DND-41 (cell line): ENCODE measurements around the gene TFCP2L1.

Source experiments
- ATAC-seq: fragments of 200-7000 bp; cut with Tn5 transposase; 3 replicates; pipeline ENCODE4 v1.9.1; 2021; ENCODE audit warnings: low read depth; ENCODE audit not compliant: insufficient read depth
- DNase-seq: peaks from one replicate; pipeline ENCODE4 v3.0.0-alpha.2; 2020
- H2AFZ ChIP-seq: 2 replicates; pipeline ENCODE4 v1.6.0; 2012; ENCODE audit warnings: low read depth, low read length
- H3K27ac ChIP-seq: 2 replicates; pipeline ENCODE4 v1.5.1; 2012; ENCODE audit warnings: low read length, inconsistent platforms
- H3K27me3 ChIP-seq: fragments of 200-600 bp; sonication (generic); 2 replicates; pipeline ENCODE4 v1.6.0; 2012; ENCODE audit warnings: low read length, mild to moderate bottlenecking, inconsistent platforms; ENCODE audit not compliant: insufficient read depth, poor library complexity
- H3K36me3 ChIP-seq: 2 replicates; pipeline ENCODE4 v1.5.1; 2012; ENCODE audit warnings: low read length, inconsistent platforms; ENCODE audit not compliant: insufficient read depth
- H3K4me1 ChIP-seq: 2 replicates; pipeline ENCODE4 v1.5.1; 2012; ENCODE audit warnings: mild to moderate bottlenecking, low read length; ENCODE audit not compliant: insufficient read depth
- H3K4me2 ChIP-seq: 2 replicates; pipeline ENCODE4 v1.6.0; 2012; ENCODE audit warnings: mild to moderate bottlenecking, moderate library complexity, low read length, inconsistent platforms; ENCODE audit not compliant: insufficient read depth
- H3K4me3 ChIP-seq, 2 experiments: fragments of 200-600 bp in 1 of 2; shearing (Covaris generic) in 1 of 2; 2 replicates each; pipeline ENCODE4 v1.5.1; 2012 to 2016; ENCODE audit warnings: inconsistent platforms in 2 of 2, low read length in 2 of 2, mild to moderate bottlenecking in 2 of 2, low read depth in 1 of 2, moderate library complexity in 1 of 2
- H3K79me2 ChIP-seq: 2 replicates; pipeline ENCODE4 v1.6.0; 2012; ENCODE audit warnings: low read length, inconsistent platforms; ENCODE audit not compliant: insufficient read depth
- H3K9ac ChIP-seq: 2 replicates; pipeline ENCODE4 v1.6.0; 2012; ENCODE audit warnings: low read depth, mild to moderate bottlenecking, inconsistent platforms, low read length, moderate library complexity
- H3K9me3 ChIP-seq: 2 replicates; pipeline ENCODE4 v1.5.1; 2012; ENCODE audit warnings: low read length, moderate library complexity, mild to moderate bottlenecking, inconsistent platforms; ENCODE audit not compliant: insufficient read depth, severe bottlenecking
- H4K20me1 ChIP-seq: 2 replicates; pipeline ENCODE4 v1.6.0; 2012; ENCODE audit warnings: low read length; ENCODE audit not compliant: insufficient read depth
- EZH2 ChIP-seq: IDR thresholded peaks from 3 replicates; pipeline ENCODE4 v1.6.1; 2012; ENCODE audit warnings: borderline replicate concordance, low read depth, mild to moderate bottlenecking, moderate library complexity, low read length, inconsistent platforms; ENCODE audit not compliant: severe bottlenecking
- TF ChIP-seq, protein P1 (sequence below): IDR thresholded peaks from 2 replicates; pipeline ENCODE4 v1.5.1; 2012; ENCODE audit warnings: borderline replicate concordance, low read length, moderate library complexity, mild to moderate bottlenecking; ENCODE audit not compliant: poor library complexity, severe bottlenecking; ENCODE audit errors: extremely low read depth

TFCP2L1 gene

DNA sequence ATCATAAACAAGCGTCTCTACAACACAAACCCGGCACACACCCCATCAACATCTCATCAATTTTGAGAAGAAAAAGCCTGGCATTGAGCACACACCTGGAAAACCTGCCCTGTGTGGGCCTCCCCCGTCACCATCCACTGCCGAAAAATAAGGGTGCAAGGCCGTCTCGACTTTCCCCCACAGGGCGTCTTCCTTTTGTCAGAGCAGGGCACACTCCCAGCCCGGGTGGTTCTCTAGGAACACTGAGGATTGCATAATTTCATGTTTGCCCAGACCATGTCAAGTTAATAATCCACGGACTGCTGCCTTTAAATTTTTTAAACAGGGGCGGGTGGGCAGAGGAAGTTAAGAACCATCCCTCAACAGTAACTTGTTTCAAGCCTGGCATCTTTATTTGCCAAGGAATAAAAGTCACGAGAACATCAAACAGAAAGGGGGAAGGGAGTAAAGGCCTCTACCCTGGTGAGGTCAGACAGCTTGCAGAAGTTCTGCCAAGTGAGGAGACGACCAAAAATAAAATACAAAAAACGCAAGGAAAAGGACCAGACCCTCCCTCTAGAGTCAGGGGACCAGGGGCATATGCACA, 2.1 kb downstream of the TFCP2L1 start:
- no peaks in the 10 kb centered on the region for H3K79me2 ChIP-seq
- H3K4me1 ChIP-seq, result no peaks in the 10 kb centered on the region
- TF ChIP-seq, protein P1, sequence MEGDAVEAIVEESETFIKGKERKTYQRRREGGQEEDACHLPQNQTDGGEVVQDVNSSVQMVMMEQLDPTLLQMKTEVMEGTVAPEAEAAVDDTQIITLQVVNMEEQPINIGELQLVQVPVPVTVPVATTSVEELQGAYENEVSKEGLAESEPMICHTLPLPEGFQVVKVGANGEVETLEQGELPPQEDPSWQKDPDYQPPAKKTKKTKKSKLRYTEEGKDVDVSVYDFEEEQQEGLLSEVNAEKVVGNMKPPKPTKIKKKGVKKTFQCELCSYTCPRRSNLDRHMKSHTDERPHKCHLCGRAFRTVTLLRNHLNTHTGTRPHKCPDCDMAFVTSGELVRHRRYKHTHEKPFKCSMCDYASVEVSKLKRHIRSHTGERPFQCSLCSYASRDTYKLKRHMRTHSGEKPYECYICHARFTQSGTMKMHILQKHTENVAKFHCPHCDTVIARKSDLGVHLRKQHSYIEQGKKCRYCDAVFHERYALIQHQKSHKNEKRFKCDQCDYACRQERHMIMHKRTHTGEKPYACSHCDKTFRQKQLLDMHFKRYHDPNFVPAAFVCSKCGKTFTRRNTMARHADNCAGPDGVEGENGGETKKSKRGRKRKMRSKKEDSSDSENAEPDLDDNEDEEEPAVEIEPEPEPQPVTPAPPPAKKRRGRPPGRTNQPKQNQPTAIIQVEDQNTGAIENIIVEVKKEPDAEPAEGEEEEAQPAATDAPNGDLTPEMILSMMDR, result no peak
- TF ChIP-seq EZH2, result no peak
- H3K9ac ChIP-seq, result no peak overlapping the region
- no peak overlapping the region for H3K27ac ChIP-seq
- DNase-seq, result no peak
- H4K20me1 ChIP-seq, result no peaks in the 10 kb centered on the region
- H2AFZ ChIP-seq, result no peak overlapping the region
- H3K4me2 ChIP-seq, result no peak overlapping the region
- H3K9me3 ChIP-seq, result no peaks in the 10 kb centered on the region
- no peaks in the 10 kb centered on the region for H3K36me3 ChIP-seq
- H3K4me3 ChIP-seq, result no peak overlapping the region
- H3K27me3 ChIP-seq, result no peaks in the 10 kb centered on the region
- no peak for ATAC-seq

DNA sequence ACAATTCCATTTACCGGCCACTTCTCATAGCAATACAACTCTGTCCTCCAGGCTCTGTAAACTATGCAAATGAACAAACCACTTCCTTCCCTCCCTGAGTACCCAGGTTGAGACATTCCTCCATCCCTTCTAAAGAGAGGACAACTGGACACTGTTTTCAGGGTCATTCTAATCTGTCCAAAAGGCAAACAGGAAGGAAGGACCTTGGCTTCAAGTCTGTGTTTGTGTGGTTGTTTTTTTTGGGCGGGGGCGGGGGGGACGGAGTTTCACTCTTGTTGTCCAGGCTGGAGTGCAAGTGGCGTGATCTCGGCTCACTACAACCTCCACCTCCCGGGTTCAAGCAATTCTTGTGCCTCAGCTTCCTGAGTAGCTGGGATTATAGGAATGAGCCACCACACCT, 3.3 kb downstream of the TFCP2L1 start:
- Histone ChIP-seq H3K4me2 (no peak overlapping the region), H3K4me3 (no peak overlapping the region), H3K36me3 (no peaks in the 10 kb centered on the region), H4K20me1 (no peaks in the 10 kb centered on the region), H2AFZ (no peak overlapping the region), H3K9ac (no peak overlapping the region), H3K4me1 (no peaks in the 10 kb centered on the region), H3K27ac (no peak overlapping the region), H3K27me3 (no peaks in the 10 kb centered on the region), H3K9me3 (no peaks in the 10 kb centered on the region), H3K79me2 (no peaks in the 10 kb centered on the region)
- TF ChIP-seq, protein P1, result no peak
- TF ChIP-seq EZH2, result no peak
- DNase-seq, result no peak
- ATAC-seq, result no peak

DNA sequence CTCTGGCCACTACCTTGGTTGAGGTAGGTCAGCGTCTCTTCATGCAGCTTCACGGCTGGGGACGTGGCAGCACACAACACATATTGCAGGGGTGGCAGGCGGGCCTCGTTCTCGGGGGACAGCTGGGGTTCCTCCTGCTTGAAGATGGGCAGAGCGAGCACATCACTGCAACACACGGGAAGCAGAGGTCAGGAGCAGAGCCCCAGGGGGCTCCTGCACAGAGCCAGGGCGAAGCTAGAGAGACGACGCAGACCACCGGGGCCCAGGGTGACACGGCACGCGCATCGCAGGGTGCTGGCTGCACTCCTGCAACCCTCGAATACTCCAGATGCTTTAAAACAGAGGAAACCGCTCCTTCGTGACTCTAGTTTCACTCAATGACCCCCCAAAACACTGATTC, 3.9 kb downstream of the TFCP2L1 start:
- H2AFZ ChIP-seq, result no peak overlapping the region
- TF ChIP-seq, protein P1, result no peak
- TF ChIP-seq EZH2, result no peak
- H3K79me2 ChIP-seq, result no peaks in the 10 kb centered on the region
- no peaks in the 10 kb centered on the region for H3K27me3 ChIP-seq
- no peaks in the 10 kb centered on the region for H3K9me3 ChIP-seq
- ATAC-seq, result no peak
- H3K9ac ChIP-seq, result no peak overlapping the region
- no peak overlapping the region for H3K27ac ChIP-seq
- H3K4me2 ChIP-seq, result no peak overlapping the region
- no peaks in the 10 kb centered on the region for H3K36me3 ChIP-seq
- H3K4me1 ChIP-seq, result no peaks in the 10 kb centered on the region
- DNase-seq, result no peak
- H4K20me1 ChIP-seq, result no peaks in the 10 kb centered on the region
- H3K4me3 ChIP-seq, result no peak overlapping the region
